Putamen (tissue), 1 donor: Measurements from ENCODE around the gene TRAF7.

Experiments used
- DNase-seq: peaks from one replicate; pipeline ENCODE4 v3.0.0-alpha.2; 2016; ENCODE audit warnings: low spot score

Gene TRAF7

DNA sequence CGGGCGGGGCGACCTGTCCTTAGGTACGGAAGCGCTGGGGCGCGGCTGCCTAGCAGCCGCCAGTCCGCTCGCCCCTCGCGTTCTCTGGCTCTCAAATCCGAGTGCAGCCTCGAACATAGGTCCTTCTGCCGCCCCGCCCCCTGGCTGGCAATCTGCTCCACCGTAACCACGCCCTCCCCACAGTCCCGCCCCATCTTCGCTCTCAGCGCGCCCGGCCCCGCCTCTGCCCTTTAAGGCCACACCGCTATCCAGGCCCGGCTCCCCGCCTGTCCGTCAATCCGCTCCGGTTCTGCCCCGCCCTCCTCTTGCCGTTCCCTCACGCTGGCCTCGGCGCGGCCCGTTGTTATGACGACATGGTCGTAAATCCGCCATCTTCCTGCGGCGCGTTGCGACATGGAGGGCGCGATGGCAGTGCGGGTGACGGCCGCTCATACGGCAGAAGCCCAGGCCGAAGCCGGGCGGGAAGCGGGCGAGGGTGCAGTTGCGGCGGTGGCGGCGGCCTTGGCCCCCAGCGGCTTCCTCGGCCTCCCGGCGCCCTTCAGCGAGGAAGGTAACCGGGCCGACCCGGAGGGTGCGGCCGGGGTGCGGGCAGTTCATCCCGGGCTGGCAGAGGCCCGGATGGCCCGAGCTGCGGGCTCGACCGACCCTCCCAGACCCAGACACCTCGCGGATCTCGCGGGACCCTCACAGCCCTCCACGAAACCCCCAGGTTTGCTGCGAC, 67.8 kb downstream of the TRAF7 start, which contains the start of gene E4F1:
Gene E4F1 (plus strand): TSS at position 371 of the 721 bp plus-strand sequence. CDS start 23 bp downstream, at position 394.
- peak; percentile 98 for DNase-seq

DNA sequence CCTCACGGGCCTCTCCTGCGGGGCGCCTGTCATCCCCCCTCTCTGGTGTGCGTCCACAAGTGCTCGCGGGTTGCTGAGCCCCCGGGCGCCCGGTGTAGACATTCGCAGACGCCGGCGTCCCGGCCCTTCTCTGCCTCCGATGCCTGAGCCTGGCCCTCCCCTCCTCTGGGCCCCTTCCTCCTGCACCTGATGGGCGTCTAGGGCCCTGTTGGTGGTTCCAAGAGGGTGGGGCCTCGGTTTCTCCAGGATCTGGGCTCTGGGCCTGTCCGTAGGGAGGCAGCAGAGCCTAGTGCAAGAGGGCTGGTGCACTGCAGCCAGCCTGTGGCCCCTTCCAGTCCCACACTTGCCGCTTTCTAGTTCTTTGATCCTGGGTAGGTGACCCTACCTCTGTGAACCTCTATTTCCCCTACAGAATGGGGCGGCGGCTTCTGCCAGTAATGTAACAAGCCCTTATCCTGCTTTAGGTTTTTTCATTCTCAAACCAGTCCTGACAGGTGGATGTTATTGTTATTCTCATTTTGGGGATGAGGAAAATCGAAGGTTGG, 68.4 kb downstream of the TRAF7 start:
- DNase-seq: no peak

DNA sequence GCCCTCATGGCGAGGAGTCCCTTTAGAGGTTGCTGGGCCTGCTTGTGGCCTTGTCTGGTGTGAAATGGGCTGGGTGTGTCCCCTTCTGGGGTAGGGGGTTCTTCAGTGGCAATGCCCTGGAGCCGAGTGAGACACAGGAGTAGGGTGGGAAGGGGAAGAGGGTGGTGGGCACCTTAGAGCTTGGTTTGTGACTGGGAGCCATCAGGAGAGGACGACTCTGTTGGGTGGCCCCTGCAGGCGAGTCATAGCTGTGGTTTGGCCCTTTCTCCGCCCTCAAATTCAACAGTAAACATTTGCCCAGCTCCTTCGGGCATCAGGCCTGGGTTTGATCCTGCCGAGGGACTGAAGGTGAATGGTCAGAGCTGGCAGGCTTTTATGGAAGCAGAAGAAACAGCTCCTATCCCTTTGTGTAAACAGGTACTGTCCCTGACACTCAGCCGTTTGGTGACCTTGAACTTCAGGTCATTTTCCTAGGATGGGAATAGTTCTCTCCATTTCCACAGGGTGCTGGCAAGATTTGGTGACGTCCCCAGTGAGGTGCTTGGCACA, 70.7 kb downstream of the TRAF7 start:
- DNase-seq: no peak

DNA sequence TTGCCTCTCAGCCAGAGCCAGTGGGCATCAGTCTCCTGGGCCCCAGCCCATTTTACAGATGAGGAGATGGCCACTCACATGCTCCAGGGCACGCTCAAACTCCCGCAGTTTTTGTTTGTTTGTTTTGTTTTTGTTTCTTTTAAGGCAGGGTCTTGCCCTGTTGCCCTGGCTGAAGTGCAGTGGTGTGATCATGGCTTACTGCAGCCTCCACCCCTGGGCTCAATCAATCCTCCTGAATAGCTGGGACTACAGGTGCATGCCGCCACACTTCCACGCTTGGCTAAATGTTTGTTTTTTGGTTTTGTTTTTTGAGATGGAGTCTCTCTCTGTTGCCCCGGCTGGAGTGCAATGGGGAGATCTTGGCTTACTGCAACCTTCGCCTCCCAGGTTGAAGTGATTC, 71.3 kb downstream of the TRAF7 start:
- no peak for DNase-seq
